Measurements from ENCODE around the gene GLP2R. TPM values are rescaled to one million over a fixed set of nuclear protein-coding genes. Genes with fewer than 3 reads are reported as not detected.

GLP2R gene
- total RNA-seq, 1 experiment from 2014 or later = not detected

DNA sequence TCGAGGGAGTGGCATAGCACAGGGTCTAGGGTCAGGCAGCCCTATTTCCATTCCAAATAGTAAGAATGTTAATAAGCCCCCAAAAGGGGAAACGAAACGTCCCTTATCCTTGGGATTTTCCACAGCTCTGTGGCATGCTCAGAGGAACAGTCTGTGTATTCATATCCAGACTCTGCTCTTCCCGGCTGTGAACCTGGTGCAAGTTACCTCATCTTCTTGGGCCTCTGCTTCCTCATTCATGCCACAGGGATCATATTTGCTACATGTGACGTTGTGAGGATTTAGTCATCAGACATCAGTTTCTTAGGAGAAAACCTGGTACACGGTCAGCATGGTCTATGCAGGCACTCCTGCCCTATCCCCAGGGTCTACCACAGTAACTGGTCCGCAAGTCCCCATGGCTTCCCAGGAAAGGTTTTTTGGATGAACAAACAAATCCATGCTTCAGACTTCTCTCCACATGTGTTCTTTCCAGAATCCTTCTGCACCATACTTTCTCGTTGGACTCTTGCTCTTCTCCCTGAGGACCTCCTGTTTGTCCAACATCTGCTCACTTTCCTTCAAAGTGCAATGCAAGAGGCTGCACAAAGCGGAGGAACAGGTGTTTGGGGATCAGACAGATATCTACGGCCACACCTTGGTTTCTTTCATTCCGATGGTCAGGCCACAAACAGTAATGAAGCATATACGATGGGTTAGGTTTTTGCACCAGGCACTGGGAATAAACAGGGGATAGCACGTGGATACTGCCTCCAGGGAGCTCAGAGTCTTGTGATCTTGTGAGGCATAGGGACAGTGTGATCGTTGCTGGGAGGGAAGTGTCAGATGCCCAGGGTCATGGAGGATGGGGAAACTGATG lies 17.7 kb downstream of the GLP2R start:
- no peak for DNase-seq (ENCODE audit: low spot score)

DNA sequence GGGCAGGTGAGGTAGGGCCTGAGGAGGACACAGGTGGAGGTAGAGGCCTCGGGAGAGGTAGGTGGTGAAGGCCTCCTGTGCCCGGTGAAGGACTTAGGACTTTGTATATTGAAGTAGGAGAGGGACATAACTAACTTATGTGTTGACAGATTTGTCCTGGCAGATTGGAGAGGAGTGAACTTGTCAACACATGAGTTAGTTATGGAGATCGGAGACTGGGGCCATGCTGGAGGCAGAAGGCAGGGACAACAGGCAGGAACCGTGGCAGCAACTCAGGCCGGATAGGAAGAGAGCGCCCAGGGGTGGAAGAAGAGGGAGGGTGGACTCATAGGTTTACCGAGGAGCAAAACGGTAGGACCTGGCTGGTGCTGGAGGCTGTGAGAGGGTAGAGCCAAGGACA lies 18.4 kb downstream of the GLP2R start:
- no peaks in the 10 kb centered on the region for H3K4me1 ChIP-seq (ENCODE audit: insufficient read depth, low read length, poor library complexity, severe bottlenecking)
- BruUV-seq (replicated peaks) = no TSS peak
- no peaks in the 10 kb centered on the region for H3K9me3 ChIP-seq (ENCODE audit: low read depth, low read length, poor library complexity, severe bottlenecking)
- no peak for TF ChIP-seq CTCF (conservative IDR thresholded peaks at IDR 0.05; ENCODE audit: low read depth, low read length)
- TF ChIP-seq EZH2 (IDR thresholded peaks at IDR 0.05; ENCODE audit: borderline replicate concordance, low read depth, low read length, poor library complexity, severe bottlenecking) = no peak
- ChIA-PET POLR2A (ENCODE audit: low non-redundant PET) (no interaction called here), CTCF (no interaction called here)
- intact Hi-C loops (cut with micrococcal nuclease; ENCODE audit: unreplicated experiment) = no loop called here
- no peak for DNase-seq (ENCODE audit: low spot score)
- H3K36me3 ChIP-seq (ENCODE audit: insufficient read depth, low read length, poor library complexity, severe bottlenecking) = no peaks in the 10 kb centered on the region
- H3K27me3 ChIP-seq (replicated peaks; ENCODE audit: insufficient read depth, low read depth, low read length, poor library complexity) = peaks cover 8% of the 10 kb centered on the region
- no peak overlapping the region for H3K27ac ChIP-seq (ENCODE audit: low read depth, low read length, poor library complexity, severe bottlenecking)
- H3K4me3 ChIP-seq (ENCODE audit: low read depth, low read length, poor library complexity, severe bottlenecking) = no peak overlapping the region

More for the DNA sequence above, 17.7 kb downstream of the GLP2R start:
- intact Hi-C loops (cut with micrococcal nuclease; ENCODE audit: unreplicated experiment) = no loop called here
- H3K4me1 ChIP-seq (ENCODE audit: insufficient read depth, low read length, poor library complexity, severe bottlenecking) = no peaks in the 10 kb centered on the region
- H3K27ac ChIP-seq (ENCODE audit: low read depth, low read length, poor library complexity, severe bottlenecking) = no peak overlapping the region
- TF ChIP-seq CTCF (conservative IDR thresholded peaks at IDR 0.05; ENCODE audit: low read depth, low read length) (no peak), EZH2 (IDR thresholded peaks at IDR 0.05; ENCODE audit: borderline replicate concordance, low read depth, low read length, poor library complexity, severe bottlenecking) (no peak)
- POLR2A ChIA-PET (ENCODE audit: low non-redundant PET) = no interaction called here
- H3K36me3 ChIP-seq (ENCODE audit: insufficient read depth, low read length, poor library complexity, severe bottlenecking) = no peaks in the 10 kb centered on the region
- no TSS peak for BruUV-seq (replicated peaks)
- CTCF ChIA-PET = no interaction called here
- no peak overlapping the region for H3K4me3 ChIP-seq (ENCODE audit: low read depth, low read length, poor library complexity, severe bottlenecking)
- H3K27me3 ChIP-seq (replicated peaks; ENCODE audit: insufficient read depth, low read depth, low read length, poor library complexity) = peaks cover 10% of the 10 kb centered on the region
- H3K9me3 ChIP-seq (ENCODE audit: low read depth, low read length, poor library complexity, severe bottlenecking) = no peaks in the 10 kb centered on the region

DNA sequence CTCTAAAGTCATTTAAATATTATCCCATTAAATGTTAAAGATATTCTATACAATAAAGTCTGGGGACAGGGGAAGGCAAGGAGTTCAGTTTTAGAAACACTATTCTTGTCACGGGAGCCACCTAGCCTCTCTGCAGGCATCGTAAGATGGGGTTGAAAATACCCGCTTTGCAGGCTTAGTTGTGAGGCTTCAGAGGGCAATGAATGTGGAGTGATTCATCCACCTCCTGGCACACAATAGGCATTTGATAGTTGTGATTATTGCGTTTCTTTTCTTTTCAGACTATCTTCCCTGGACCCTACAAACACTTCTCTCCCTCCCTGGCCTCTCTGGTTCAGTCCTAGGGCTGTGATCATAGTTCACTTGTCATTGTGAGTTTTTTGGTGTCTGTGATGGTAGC lies 19.6 kb downstream of the GLP2R start:
- Histone ChIP-seq H3K4me3 (ENCODE audit: low read depth, low read length, poor library complexity, severe bottlenecking) (no peak overlapping the region), H3K36me3 (ENCODE audit: insufficient read depth, low read length, poor library complexity, severe bottlenecking) (no peaks in the 10 kb centered on the region), H3K4me1 (ENCODE audit: insufficient read depth, low read length, poor library complexity, severe bottlenecking) (no peaks in the 10 kb centered on the region), H3K27me3 (replicated peaks; ENCODE audit: insufficient read depth, low read depth, low read length, poor library complexity) (peaks cover 13% of the 10 kb centered on the region), H3K9me3 (ENCODE audit: low read depth, low read length, poor library complexity, severe bottlenecking) (no peaks in the 10 kb centered on the region), H3K27ac (ENCODE audit: low read depth, low read length, poor library complexity, severe bottlenecking) (no peak overlapping the region)
- CTCF ChIA-PET = no interaction called here
- DNase-seq (ENCODE audit: low spot score) = no peak
- intact Hi-C loops (cut with micrococcal nuclease; ENCODE audit: unreplicated experiment) = no loop called here
- POLR2A ChIA-PET (ENCODE audit: low non-redundant PET) = no interaction called here
- no TSS peak for BruUV-seq (replicated peaks)
- no peak for TF ChIP-seq EZH2 (IDR thresholded peaks at IDR 0.05; ENCODE audit: borderline replicate concordance, low read depth, low read length, poor library complexity, severe bottlenecking)
- no peak for TF ChIP-seq CTCF (conservative IDR thresholded peaks at IDR 0.05; ENCODE audit: low read depth, low read length)

Data from A673 (cell line).